ENCODE measurements around the gene HEATR5B. TPM values are rescaled to one million over a fixed set of nuclear protein-coding genes. Genes with fewer than 3 reads are reported as not detected.
"Not testable (repeated sequence)": the region's sequence is repeated elsewhere in the genome, so short reads cannot be mapped to it uniquely, and the experiment has no call there.

Gene HEATR5B
- total RNA-seq, 1 donor from 2014 or later: 38.2 TPM

DNA sequence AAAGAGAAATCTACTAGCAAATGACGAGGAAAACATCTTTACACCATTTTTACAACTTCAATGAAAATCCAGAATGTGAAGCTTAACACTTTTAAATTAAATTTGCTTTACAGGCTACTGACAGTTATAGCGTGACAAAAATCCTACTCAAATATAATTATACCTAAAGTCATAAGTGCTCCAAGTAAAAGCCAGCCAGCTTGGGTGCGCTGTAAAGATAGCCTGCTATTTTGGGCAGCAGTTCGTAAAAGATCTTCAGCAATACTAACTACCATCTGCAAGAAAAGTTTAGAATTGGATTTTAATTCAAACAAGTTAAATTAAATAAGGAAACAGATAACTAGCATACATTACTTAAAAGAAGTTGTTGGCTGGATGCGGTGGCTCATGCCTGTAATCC, 22.4 kb downstream of the HEATR5B start:
- no peak for DNase-seq

GRCh38 chr2:37061013-37061711, 23.0 kb downstream of the HEATR5B start:
- DNase-seq: no peak

- no peak for DNase-seq
These were observed 23.7 kb downstream of the HEATR5B start for GRCh38 chr2:37060446-37060845.

- no peak for DNase-seq
These were observed 24.3 kb downstream of the HEATR5B start for GRCh38 chr2:37059841-37060240.

- DNase-seq: no peak
These were observed 31.4 kb downstream of the HEATR5B start for GRCh38 chr2:37052600-37053332.

DNA sequence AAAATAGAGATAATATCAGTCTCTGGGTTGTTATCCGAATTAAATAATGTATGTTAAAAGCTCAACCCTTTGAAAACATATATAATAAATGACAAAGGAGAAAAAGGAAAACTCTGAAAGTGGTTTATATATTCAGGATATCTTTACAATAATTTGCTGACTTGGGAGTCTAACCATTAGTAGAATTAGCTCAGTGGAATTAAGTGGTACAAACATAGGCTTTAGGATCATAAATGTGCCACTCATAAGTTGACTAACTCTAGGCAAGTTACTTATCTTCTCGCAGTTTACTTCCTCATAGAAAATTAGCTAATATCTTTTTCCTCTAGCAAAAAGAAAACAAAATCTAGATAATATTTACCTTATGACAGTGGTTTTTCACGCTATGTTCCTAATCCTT, 44.6 kb downstream of the HEATR5B start:
- no peak for DNase-seq

- DNase-seq: no peak
These were observed 46.4 kb downstream of the HEATR5B start for GRCh38 chr2:37037771-37038170.

- no peak for DNase-seq
These were observed 54.4 kb downstream of the HEATR5B start for GRCh38 chr2:37029758-37030157.

DNA sequence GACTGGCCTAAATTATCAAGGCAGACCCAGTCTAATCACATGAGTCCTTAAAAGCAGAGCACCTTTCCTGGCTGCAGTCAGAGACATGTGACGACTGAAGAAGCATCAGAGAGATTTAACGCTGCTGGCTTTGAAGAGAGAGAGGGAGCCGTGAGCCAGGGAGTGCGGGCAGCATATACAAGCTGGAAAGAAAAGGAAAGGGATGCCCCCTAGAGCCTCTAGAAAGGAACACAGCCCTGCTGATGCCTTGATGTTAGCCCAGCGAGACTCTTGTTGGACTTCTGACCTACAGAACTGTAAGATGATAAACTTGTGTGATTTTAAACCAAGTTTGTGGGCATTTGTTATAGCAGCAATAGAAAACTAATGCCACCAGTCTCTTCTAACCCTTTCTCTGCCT, 58.1 kb downstream of the HEATR5B start:
- DNase-seq: no peak

DNA sequence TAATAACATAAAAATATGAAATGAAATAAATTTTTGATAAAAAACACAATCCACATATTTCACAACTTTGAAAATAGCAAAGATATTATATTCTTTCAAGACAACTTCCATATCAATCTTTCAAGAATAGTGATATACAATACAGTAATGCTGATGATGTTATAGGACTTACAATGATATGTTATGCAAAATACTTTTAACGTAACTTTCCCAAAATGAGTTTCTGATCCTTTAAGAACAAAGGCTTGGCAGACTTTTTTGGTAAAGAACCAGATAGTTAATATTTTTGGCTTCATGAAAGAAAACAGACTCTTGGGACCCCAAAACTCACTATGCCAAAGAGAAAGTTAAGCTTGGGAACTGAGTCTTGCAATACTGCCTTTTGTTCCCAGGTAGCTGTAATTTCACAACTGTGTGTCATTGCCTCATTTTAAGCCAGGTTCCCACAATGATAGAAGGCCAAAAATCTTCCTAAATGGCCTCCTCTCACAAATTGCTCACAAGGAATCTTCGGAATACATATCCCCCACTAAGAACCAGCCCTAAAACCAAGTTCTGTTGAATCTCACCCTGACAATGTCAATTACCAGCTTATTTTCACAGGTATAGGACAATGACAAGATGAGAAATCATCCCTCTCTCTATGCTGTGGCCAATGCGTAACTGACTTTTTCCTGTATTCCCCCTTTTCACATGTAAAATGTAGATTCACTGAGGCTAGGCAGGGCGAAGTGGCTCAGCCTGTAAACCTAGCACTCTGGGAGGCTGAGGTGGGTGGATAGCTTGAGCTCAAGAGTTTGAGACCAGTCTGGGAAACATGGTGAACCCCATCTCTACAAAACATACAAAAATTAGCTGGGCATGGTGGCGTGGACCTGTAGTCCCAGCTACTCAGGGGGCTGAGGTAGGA, 63.0 kb downstream of the HEATR5B start:
- peak; percentile 35 for DNase-seq

DNA sequence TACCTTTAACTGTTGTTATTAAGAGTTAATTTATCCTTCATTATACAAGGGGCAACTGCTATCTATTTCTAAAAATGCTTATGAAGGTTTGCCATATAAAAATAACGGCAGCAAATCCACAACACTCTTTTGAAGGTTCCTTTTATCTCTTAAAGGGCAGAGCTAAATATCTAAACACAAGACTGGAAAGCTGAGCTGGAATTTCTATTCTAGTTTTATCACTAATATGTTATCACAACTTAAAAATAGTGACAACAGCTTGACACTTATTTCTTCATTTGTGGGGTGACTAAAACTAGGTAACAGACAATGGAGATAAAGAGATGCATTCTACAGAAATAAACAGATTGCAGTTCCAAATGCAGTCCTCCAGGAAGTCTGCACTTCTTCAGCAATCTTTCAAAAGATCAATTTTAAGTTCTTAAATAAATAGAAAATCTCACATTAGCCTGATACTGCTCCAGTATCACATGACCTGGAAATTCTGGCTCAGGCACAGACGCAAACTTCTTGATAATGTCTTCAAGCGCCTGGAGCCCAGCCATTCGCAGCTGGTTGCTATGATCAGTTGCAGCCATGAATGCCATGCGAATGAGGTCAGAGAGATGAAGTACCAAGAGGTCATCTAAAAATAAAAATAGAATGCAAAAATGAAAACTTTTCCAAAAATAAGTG, 63.8 kb downstream of the HEATR5B start:
- peak; percentile 92 for DNase-seq

- DNase-seq: no peak
These were observed 70.9 kb downstream of the HEATR5B start for GRCh38 chr2:37013315-37013641.

DNA sequence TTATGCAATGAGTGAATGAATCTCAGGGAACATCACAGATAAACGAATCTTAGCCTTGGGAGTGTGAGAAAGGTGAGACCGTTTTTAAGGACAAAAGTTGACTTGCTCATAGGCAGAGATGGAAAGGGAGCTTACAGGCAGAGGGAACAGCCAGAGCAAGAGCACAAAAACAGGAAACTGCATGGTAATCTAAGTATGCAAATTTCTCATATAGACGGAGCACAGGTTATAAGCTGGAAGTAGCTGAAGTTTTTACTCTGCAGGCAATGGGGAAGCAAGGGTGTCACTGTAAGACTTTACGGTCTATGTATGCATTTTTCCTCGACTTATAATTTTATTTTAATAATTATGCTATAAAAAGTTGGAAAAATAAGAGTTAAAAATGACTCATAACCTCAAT, 73.0 kb downstream of the HEATR5B start:
- DNase-seq: no peak

DNA sequence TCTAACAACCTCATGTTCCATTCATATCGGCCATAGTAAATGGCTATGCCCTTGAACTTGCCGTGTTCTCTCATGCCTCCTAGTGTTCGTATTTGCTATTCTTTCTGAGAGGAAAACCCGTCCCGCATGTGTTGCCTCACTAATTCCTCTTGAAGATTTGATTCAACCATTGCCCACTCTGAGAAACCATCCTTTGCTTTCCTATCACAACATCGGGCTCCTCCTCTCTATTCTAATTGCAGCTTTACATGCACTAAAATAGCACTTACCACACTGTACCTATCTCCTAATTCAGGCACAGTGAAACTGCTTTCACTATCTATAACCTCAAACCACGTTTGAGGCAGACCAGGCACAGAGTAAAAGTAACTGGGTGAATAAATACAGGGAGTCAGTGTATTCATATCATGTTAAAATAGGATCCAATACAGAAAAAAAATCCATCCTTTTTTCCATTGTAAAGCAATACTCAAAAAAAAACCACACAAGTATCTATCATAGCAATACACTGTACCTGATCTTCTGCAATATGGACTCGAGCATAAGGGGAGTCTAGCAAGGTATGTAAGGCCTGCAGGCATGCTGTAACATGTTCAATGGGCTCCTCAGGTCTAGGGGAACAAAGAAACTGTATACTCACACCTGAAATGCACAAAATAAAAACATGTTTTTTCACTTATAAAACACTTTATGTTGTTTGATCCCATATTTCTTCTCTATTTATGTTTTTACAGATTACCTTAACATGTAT, 78.9 kb downstream of the HEATR5B start:
- DNase-seq: peak; percentile 26

DNA sequence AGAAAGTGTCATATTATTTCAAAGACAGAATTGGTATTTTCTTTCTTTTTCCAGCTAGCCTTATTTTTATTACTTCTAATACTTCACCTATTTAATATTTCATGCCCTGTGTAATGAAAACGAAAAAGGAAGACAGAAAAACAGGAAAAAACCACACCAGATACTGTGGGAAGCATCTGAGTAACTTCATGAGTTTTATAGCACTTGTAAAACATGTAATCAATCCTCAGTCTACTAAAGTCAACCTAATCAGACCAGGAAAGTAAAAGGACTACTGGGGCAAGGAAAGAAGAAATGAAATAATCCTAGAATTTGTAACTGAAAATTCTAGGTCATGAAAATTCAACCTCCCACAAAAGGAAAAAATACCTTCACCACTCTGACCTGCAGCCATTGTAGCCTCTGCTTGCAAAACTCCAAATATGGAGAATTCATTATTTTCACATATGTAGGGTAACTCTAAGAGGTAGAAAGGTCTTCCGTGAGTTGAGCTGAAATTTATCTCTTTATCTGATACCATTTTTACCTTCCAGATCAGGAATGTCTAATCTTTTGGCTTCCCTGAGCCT, 83.1 kb downstream of the HEATR5B start:
- DNase-seq: no peak

GRCh38 chr2:37000318-37000717, 83.9 kb downstream of the HEATR5B start:
- DNase-seq: no peak

DNA sequence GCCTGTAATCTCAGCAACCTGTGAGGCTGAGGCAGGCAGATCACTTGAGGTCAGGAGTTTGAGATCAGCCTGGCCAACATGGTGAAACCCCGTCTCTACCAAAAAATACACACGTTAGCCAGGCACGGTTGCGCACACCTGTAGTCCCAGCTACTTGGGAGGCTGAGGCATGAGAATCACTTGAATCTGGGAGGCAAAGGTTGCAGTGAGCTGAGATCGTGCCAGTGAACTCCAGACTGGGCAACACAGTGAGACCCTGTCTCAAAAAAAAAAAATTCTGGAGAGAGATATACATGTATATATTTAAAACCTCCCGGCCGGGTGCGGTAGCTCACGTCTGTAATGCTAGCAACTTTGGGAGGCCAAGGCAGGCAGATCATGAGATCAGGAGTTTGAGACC, 84.8 kb downstream of the HEATR5B start:
- not testable (repeated sequence) for DNase-seq

DNA sequence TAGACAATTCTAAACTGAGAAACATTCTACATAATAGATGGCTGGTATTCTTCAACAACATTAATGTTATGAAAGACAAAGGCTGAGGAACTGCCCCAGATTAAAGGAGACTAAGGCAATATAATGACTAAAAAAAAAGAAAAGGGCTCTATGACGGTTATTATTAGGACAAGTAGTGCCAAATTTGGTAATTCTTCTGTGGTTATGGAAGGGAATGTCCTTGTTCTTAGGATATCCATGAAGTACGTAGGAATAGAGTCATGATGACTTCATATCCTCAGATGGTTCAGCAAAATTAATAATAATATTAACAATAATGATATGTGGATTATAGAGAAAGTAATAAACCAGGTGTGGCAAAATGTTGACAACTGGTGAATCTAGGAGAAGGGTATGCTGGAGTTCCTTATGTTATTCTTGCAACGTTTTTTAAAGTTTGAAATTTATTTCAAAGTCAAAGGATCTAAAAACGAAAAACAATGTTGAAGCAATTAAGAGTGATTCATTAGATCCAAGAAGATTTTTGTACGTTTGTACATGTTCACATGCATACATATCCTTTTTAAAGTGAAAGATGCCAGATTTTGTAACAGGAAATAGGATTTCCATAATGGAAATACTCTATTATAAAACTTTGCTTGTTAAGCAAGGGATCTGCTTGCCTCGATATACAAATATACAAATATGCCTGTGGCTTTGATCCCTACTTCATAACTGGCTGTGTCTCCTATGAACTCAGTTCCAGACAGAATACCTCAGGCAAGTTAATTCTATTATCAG, 90.1 kb downstream of the HEATR5B start:
- no peak for DNase-seq

GRCh38 chr2:36988008-36988407, 96.2 kb downstream of the HEATR5B start:
- DNase-seq: no peak

DNA sequence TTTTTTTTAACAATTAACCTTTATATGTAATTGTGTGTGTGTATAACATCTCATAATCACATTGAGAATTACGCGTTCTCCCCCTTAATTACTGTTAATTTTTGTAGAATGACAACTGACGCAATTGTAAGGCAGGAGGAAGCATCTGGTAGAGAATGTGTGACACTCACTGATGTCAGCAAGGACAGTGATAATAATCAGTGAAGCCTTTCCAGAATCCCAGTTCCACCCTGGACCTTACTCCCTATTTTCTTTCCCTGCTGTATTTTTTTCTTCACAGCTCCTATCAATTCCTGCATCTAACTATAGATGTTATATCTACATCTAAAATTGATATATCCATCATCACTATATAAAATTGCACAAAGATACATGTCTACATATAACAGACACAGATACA, 101.7 kb downstream of the HEATR5B start:
- no peak for DNase-seq

DNA sequence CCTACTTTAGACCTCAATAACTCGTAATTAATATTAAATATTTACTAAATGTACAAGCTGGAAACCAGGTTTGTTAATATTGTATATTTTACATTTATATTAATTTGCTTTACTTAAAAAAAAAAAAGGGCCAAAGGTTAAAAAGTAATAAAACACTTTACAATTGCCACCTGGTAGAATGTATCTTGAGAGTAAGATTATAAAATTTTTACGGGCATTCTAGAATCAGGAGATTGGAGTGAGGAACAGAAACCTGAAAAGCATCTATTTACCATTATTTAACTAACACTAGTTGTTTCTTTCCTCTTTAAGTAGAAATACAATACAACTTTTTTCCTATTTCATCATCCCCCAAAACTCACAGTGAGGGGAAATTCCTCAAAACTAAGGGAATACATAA, 102.3 kb downstream of the HEATR5B start:
- DNase-seq: no peak

Data from tongue (tissue), 2 donors.